NB4 (cell line): ENCODE results near the gene GABARAP.

Source experiments
- POLR2A ChIP-seq: IDR thresholded peaks from 2 replicates; pipeline ENCODE4 v1.6.1; 2011; ENCODE audit warnings: mild to moderate bottlenecking; ENCODE audit not compliant: insufficient read length; ENCODE audit errors: extremely low read depth
- TF ChIP-seq, protein P1 (sequence below): IDR thresholded peaks from one replicate; pipeline ENCODE4 v1.5.1; 2012; ENCODE audit warnings: low read depth, low read length

DNA sequence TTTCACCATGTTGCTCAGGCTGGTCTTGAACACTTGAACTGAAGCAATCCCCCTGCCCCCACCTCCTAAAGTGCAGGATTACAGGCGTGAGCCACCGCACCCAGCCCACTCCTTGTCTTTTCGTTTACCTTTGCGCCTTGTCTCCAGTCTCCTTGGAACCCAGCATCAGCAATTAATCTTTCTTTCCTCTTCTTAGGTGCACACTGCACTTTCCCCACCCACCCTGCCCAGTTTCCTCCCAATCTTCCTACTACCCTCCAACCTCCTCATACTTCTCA lies 21.5 kb upstream of the GABARAP start:
- TF ChIP-seq POLR2A = no peak
- TF ChIP-seq, protein P1, sequence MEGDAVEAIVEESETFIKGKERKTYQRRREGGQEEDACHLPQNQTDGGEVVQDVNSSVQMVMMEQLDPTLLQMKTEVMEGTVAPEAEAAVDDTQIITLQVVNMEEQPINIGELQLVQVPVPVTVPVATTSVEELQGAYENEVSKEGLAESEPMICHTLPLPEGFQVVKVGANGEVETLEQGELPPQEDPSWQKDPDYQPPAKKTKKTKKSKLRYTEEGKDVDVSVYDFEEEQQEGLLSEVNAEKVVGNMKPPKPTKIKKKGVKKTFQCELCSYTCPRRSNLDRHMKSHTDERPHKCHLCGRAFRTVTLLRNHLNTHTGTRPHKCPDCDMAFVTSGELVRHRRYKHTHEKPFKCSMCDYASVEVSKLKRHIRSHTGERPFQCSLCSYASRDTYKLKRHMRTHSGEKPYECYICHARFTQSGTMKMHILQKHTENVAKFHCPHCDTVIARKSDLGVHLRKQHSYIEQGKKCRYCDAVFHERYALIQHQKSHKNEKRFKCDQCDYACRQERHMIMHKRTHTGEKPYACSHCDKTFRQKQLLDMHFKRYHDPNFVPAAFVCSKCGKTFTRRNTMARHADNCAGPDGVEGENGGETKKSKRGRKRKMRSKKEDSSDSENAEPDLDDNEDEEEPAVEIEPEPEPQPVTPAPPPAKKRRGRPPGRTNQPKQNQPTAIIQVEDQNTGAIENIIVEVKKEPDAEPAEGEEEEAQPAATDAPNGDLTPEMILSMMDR = no peak
